GM18517 (cell line): ENCODE measurements around the gene USP24.

Source experiments
- ATAC-seq: cut with Tn5 transposase; IDR thresholded peaks from one replicate; pipeline ENCODE4 v1.9.1; 2021; ENCODE audit warnings: mild to moderate bottlenecking, moderate library complexity; ENCODE audit not compliant: unreplicated experiment

USP24 gene

GRCh38 chr1:55055084-55055882 lies 159.9 kb downstream of the USP24 start:
- ATAC-seq: no peak

GRCh38 chr1:55054396-55054795 lies 160.8 kb downstream of the USP24 start:
- no peak for ATAC-seq

DNA sequence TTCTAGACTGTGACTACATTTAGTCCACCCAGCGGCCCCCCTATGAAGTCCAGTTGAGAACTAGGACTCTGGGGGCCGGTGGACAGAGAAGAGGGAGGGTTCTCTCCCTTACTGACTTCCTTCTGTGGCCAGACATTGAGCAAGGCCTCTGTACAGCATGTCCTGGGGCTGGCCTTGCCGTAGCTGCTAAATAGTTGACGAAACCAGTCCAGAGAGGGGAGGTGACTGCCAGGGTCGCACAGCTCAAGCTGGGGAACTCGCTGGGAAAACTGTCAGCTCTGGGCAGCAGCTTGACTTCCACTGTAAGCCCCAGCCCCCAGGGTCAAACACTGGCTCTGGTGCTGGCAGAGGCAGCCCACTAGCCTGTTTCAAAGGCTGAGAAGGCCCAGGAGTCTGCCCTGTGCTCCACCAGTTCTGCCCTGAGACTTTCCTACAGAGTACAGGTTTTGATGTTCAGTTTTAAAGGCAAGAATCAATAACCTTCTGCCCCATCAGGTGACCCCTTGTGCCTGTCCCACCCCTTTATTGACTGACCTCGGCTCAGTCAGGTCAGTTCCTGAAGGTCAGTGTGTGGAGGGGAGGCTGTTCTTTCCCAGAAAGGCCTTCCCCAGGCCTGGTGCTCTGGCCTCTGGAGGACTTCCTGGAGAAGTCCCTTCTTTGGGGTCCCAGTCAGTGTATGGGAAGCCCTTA lies 161.8 kb downstream of the USP24 start:
- ATAC-seq: no peak

- no peak for ATAC-seq
Observed at GRCh38 chr1:55052221-55053142, 162.7 kb downstream of the USP24 start.

- ATAC-seq: no peak
Observed at GRCh38 chr1:55051621-55052020, 163.5 kb downstream of the USP24 start.

GRCh38 chr1:55051169-55051568 lies 164.0 kb downstream of the USP24 start:
- no peak for ATAC-seq

- no peak for ATAC-seq
Observed at GRCh38 chr1:55050283-55050682, 164.9 kb downstream of the USP24 start.

DNA sequence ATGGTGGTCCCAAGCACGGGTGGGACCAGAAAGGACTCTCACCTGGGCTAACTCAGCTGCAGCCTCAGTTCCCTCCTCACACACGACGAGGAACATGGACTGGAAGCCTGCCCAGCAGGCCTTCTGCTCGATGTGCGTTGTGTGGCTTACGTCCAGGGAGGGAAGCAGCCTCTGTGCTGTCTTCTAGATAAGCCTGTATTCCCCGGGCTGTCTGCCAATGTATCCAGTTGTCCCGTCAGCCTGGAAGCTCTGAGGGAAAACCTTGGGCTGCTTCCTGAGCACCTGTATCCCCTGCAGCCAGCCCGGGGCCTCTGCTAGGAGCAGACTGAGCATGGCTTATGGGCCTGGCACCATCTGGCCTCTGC lies 165.3 kb downstream of the USP24 start:
- no peak for ATAC-seq

- ATAC-seq: no peak
Observed at GRCh38 chr1:55049271-55049913, 165.8 kb downstream of the USP24 start.

GRCh38 chr1:55048453-55049270 lies 166.5 kb downstream of the USP24 start:
- no peak for ATAC-seq

GRCh38 chr1:55047611-55048010 lies 167.6 kb downstream of the USP24 start:
- no peak for ATAC-seq

DNA sequence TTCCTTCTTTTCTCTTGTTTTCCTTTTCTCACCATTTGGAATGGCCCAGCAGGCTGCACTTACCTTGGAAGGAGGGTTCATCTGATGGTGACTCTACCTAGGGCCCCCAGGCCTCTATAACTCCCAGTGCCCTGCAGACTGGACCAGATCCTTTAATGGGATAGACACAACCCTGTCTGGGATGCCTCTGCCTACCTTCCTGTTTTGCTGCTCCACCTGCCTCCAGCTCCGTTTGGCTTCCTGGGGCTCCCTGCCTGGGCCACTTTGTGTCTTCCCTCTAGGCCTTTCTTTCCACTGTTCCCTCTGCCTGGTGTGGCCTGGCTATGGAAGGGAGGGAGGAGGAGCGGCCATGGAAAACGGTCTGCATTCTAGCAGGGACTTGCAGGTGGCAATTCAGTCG lies 168.3 kb downstream of the USP24 start:
- ATAC-seq: no peak

DNA sequence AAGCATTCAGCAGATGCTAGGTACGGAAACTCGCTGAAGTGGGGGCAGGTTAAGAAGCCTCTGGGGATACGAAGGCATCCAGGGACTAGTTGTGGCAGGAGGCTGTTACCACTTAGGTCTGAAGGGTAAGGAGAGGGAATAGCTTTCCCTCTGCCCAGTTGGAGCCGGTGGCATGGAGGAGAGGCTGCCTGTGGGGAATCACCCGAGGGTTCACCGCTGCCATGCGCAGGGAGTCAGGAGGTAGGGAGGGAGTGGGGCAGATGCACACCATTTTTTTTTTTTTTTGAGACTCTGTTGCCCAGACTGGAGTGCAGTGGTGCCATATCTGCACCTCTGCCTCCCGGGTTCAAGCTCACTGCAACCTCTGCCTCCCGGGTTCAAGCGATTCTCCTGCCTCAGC lies 169.7 kb downstream of the USP24 start:
- ATAC-seq: no peak

GRCh38 chr1:55044617-55045397 lies 170.4 kb downstream of the USP24 start:
- no peak for ATAC-seq

- no peak for ATAC-seq
Observed at GRCh38 chr1:55043726-55044125, 171.4 kb downstream of the USP24 start.

DNA sequence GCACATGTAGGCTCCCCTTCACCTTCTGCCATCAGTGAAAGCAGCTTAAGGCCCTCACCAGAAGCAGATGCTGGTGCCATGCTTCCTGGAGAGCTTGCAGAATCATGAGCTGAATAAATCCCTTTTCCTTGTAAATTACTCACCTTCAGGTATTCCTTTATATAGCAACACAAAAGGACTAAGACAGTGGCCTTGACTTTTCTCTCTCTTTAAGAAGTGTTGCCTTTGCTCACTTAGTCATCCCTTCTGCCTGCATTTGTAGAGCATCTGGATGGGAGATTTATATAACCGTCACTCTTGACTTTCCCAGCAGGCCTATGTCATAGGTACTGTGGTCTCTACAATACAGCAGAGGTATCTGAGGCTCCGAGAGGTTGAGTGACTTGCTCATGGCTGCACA lies 172.2 kb downstream of the USP24 start:
- no peak for ATAC-seq

DNA sequence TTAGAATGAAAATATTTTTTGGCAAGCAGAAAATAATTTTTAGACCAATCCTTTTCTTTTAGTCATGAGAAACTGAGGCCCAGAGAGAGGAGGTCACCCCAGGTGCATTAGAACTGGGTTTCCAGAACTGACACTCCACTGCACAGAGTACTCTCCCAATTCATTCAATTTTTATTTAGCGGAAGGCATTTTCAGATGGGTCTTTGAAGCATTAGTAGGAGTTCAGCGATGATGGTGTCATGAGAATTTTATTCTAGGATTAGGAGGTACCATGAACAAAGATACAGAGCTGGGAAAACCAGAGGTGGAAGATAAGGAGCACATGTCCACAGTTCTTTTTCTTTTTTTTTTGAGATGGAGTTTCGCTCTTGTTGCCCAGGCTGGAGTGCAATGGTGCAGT lies 173.6 kb downstream of the USP24 start:
- ATAC-seq: no peak

- ATAC-seq: no peak
Observed at GRCh38 chr1:55040933-55041494, 174.2 kb downstream of the USP24 start.
